Measurements from ENCODE around the gene TSG101.

- TF ChIP-seq POLR2A (IDR thresholded peaks at IDR 0.05; ENCODE audit: extremely low read depth, insufficient read length), result no peak
- no peak for TF ChIP-seq CTCF (IDR thresholded peaks at IDR 0.05; ENCODE audit: low read depth, low read length)
Observed at GRCh38 chr11:18466402-18466801, 60.3 kb downstream of the TSG101 start.

Data from NB4 (cell line).